Stomach (tissue), 4 donors: ENCODE data around the gene WASF3.

Experiments
- CTCF ChIP-seq, 7 experiments: fragments of 450-650 bp in 4 of 7; fragments of 200-600 bp in 3 of 7; sonication (generic) in 3 of 7; IDR thresholded peaks; one replicate each; pipeline ENCODE4 v1.5.1; 2016 to 2019; ENCODE audit warnings: antibody characterized with exemption in 7 of 7, control low read depth in 2 of 7, mild to moderate bottlenecking in 1 of 7
- EP300 ChIP-seq: sonication (generic); formaldehyde crosslinking; IDR thresholded peaks from one replicate; pipeline ENCODE4 v1.6.1; 2017; ENCODE audit warnings: antibody characterized with exemption
- POLR2A ChIP-seq, 4 donors: fragments of 450-650 bp; IDR thresholded peaks; one replicate each; pipeline ENCODE4 v1.6.1; 2016; ENCODE audit warnings: antibody characterized with exemption in 4 of 4, control low read depth in 2 of 4, mild to moderate bottlenecking in 1 of 4, moderate library complexity in 1 of 4

GRCh38 chr13:26584713-26585112, 27.2 kb downstream of the WASF3 start:
- TF ChIP-seq EP300 (no peak), POLR2A (IDR thresholded peaks at IDR 0.05) (no peak), CTCF (IDR thresholded peaks at IDR 0.05) (no peak)
